ENCODE measurements around the gene NCR1.
"Not testable (repeated sequence)": the region's sequence is repeated elsewhere in the genome, so short reads cannot be mapped to it uniquely, and the experiment has no call there.

The NCR1 gene, protein sequence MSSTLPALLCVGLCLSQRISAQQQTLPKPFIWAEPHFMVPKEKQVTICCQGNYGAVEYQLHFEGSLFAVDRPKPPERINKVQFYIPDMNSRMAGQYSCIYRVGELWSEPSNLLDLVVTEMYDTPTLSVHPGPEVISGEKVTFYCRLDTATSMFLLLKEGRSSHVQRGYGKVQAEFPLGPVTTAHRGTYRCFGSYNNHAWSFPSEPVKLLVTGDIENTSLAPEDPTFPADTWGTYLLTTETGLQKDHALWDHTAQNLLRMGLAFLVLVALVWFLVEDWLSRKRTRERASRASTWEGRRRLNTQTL

DNA sequence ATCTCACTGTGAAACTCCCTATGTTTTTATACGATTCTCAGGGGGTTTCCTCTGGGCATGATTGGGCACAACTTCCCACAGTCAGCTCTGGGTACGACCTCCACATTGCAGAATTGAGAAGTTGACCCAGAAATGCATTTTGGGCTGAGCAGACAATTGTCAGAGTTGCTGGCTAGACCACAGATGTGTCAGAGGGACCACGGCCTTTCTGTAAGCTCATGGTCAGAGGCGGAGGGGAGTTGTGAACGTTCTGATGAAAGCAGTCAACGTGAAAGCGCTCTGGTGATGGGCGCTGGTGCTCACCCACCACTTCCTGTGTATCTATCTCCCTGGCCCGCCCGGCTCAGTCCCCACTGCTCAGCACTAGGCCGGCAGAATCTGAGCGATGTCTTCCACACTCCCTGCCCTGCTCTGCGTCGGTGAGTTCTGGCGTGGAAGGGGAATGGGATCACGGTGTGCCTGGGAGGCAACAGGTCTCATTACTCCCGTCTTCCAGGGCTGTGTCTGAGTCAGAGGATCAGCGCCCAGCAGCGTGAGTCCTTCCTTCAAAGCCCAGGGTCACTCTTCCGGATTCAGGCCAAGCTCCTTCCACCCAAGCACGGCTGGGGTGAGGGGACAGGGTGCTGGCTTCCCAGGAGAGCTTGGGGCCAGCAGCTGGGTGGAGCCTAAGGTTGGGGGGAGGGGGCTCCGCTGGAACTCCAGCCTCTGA, at the start of gene NCR1:
Gene NCR1 (plus strand): TSS at position 346 of the 709 bp plus-strand sequence. CDS start 40 bp downstream, at position 386.
- DNase-seq (ENCODE audit: low read depth), result no peak

DNA sequence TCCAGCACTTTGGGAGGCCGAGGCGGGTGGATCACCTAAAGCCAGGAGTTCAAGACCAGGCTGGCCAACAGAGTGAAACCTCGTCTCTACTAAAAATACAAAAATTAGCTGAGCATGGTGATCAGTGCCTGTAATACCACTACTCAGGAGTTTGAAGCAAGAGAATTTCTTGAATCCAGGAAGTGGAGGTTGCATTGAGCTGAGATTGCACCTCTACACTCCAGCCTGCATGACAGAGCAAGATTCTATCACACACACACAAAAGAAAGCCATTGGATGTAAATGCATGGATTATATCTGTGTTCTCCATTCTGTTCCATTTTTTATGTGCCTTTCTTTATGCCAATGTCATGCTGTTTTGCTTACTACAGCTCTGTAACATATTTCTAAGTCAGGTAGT, 47.5 kb upstream of the NCR1 start:
- not testable (repeated sequence) for DNase-seq (ENCODE audit: low read depth)

DNA sequence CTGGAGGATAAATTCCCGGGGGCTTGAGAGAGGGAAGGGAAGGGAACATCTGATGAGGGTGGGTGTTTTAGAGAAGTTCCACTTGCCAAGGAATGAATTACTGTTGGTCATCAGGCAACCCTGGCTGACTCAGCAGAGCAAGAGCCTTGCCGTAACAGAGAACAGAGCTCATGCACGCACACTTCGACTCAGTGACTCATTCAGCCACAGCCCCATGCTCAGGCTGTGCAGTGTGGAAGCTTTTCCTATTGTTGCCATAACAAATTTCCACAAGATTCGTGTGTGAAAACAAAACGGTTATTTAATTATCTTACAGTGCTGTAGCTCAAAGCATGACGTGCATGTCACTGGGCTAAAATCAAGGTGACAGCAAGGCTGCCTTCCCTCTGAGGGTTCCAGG, 46.5 kb upstream of the NCR1 start:
- not testable (repeated sequence) for DNase-seq (ENCODE audit: low read depth)

DNA sequence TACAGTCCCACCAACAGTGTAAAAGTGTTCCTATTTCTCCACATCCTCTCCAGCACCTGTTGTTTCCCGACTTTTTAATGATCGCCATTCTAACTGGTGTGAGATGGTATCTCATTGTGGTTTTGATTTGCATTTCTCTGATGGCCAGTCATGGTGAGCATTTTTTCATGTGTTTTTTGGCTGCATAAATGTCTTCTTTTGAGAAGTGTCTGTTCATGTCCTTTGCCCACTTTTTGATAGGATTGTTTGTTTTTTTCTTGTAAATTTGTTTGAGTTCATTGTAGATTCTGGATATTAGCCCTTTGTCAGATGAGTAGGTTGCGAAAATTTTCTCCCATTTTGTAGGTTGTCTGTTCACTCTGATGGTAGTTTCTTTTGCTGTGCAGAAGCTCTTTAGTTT, 42.5 kb upstream of the NCR1 start:
- not testable (repeated sequence) for DNase-seq (ENCODE audit: low read depth)

DNA sequence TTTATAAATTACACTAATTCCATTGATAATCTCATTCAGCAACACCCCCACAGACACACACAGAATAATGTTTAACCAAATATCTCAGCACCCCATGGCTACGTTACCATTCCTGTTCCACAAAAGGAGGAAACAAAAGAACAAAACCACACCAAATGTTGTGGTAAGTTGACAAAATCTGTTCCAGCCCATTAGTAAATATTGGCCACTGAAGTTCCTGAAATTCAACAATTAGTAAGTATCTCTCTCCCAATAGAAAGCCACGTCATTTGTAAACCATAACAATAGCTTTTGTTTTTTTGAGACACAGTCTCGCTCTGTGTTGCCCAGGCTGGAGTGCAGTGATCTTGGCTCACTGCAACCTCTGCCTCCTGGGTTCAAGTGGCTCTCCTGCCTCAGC, 34.3 kb upstream of the NCR1 start:
- DNase-seq (ENCODE audit: low read depth), result no peak

DNA sequence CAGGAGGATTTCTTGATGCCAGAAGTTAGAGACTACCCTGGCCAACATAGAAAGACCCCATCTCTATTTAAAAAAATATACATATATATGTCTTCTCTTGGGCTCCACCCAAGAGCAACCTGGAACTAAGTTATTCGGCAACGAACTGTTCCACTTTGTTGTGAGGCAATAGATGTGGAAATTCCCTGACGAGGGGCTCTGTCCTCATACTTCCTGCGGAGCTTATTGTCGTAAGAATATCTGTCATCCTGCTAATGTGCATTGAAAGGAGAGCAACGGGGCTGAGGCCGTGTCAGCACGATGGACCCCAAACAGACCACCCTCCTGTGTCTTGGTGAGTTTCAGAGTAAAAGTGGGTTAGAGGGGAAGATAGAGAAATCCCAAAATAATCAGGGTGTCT, 32.0 kb upstream of the NCR1 start, which contains the start of gene FCAR:
Gene FCAR (plus strand): TSS at position 246 of the 400 bp plus-strand sequence. CDS start 55 bp downstream, at position 301.
- DNase-seq (ENCODE audit: low read depth), result no peak

DNA sequence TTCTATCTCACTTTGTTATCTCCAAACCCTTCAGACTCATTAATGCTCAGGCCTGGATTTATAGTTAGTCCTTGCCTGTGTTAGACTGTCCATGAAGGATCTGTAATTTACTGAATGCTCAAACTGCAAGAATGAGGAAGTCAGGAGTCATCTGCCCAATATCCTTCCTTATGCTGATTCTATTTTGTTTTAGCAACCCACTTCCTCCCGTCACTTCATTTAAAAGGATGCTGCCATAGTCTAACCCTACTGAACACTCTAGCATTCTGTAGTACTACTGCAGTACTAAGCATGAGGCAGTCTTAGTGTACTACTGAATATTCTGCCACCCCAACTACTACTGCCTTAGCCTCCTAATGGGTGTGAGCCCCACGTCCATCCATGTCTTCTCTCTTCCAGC, 30.4 kb upstream of the NCR1 start:
- DNase-seq (ENCODE audit: low read depth), result no peak

DNA sequence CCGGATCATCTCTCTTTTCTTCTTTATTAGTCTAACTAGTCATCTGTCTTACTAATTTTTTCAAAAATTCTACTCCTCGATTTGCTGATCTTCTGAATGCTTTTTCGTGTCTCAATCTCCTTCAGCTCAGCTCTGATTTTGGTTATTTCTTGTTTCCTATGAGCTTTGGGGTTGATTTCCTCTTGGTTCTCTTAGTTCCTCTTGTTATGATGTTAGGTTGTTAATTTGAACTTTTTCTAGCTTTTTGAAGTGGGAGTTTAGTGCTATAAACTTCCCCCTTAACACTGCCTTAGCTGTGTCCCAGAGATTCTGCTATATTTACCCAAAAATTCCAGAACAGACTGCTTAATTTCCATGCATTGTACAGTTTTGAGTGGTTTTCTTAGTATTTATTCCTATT, 28.5 kb upstream of the NCR1 start:
- DNase-seq (ENCODE audit: low read depth), result no peak

DNA sequence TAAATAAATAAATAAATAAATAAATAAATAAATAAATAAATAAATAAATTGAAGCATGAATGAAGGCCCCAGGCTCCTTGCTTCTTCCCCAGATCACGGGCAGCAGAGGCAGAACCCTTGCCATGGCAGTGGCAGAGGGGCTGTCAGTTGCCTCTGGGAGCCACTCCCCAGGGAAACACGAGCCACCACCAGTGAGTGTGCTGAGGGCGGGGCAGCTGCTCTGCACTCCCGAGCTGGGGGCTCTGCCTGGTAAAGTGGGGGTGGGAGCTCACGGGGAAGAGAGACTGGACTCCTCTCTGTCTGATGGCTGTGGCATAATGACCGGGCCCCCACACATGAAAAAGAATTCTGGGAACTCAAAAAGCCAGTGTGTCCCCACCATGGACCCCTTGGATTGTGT, 24.1 kb upstream of the NCR1 start:
- DNase-seq (ENCODE audit: low read depth), result no peak

DNA sequence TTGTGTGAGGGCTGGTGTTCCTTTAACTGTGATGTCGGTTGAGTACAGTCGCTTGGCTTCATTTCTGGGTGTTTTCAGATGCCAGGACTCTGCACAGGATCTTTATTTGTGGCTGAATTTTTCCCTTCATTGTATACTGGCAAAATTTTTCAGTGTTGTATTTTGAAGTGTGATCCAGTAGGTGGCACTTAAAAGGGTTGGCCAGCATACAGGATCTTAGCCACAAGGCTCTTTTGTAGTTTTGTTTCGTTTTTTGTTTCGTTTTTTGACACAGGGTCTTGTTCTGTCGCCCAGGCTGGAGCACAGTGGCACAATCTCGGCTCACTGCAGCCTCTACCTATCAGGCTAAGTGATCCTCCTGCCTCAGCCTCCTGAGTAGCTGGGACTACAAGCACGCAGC, 23.2 kb upstream of the NCR1 start:
- DNase-seq (ENCODE audit: low read depth), result no peak

DNA sequence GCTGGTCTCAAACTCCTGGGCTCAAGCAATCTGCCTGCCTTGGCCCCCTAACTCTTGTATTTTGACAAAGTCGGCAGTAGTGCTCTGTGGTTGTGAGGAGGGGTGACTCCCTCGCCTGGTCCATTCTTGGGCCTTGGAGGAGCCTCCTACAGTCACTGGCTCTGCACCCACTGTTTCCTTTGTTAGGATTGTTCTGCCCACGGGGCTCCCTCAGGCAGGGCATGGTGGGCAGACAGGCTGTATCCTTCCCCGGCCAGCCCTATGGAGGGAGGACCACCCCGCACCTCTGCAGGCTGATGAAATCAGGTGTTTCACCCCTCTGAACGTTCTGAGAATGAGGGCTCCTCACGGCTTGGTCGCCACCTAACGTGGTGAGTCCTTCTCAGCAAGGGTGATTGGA, 22.7 kb upstream of the NCR1 start:
- DNase-seq (ENCODE audit: low read depth), result no peak

DNA sequence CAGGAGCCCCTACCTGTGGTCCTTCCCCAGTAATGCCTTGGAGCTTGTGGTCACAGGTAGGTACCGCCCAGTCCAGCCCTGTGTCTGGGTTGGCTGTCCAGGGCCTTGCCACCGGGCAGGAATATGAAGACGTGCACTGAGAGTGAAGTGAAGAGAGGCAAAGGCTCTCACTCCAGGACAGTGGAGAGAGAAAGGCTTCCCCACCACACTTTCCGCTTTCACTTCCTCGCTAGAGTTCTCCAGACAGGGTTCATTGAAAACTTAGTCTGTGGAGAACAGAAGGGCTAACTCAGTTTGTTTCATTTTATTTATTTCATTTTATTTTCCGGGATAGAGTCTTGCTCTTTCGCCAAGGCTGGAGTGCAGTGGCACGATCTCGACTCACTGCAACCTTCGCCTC, 17.7 kb upstream of the NCR1 start:
- no peak for DNase-seq (ENCODE audit: low read depth)

DNA sequence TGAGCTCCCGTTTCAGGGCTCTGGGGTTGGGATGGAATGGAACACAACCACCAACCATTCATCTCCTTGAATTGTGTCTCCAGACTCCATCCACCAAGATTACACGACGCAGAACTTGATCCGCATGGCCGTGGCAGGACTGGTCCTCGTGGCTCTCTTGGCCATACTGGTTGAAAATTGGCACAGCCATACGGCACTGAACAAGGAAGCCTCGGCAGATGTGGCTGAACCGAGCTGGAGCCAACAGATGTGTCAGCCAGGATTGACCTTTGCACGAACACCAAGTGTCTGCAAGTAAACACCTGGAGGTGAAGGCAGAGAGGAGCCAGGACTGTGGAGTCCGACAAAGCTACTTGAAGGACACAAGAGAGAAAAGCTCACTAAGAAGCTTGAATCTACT, 16.4 kb upstream of the NCR1 start:
- DNase-seq (ENCODE audit: low read depth), result no peak

DNA sequence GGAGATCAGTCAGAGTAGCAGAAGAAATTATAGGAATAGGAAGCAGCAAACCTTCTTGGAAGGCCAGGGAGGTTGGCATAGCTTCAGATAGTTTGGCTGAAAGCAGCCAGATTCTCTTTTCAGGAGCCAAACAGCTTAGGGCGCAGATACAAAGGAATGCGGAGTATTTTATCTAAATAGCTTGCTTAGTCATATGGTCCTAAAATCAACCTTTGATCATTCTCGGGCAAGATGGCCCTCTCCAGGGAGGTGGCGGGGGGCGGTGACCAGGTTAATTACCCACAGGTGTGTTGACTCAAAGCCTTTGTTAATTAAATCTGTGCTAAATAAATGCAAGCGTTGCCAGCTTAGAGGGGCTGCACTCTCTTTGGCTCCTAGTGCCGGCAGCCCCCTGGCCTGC, 12.5 kb upstream of the NCR1 start:
- no peak for DNase-seq (ENCODE audit: low read depth)

DNA sequence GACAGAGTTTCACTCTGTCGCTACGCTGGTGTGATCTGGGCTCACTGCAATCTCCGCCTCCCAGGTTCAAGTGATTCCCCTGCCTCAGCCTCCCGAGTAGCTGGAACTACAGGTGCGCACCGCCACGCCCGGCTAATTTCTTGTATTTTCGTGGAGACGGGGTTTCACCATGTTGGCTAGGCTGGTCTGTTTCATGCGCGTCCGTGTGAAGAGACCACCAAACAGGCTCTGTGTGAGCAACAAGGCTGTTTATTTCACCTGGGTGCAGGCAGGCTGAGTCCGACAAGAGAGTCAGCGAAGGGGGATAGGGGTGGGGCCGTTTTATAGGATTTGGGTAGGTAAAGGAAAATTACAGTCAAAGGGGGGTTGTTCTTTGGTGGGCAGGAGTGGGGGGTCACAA, 11.8 kb upstream of the NCR1 start:
- not testable (repeated sequence) for DNase-seq (ENCODE audit: low read depth)

DNA sequence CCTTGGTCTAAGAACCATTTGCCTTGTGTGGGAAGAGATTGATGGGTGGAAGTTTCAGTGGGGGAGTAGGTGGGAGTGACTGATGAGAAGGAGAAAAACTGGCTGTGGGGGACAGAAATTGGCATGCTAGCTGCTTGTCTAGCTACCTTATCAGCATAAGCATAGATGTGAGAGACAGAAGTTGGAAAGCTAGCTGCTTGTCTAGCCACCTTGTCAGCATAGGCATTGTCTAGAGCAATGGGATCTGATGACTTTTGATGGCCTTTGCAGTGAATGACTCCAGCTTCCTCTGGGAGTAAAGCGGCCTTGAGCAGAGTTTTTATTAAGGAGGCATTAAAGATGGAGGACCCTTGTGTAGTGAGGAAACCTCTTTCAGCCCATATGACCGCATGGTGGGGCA, 9.9 kb upstream of the NCR1 start:
- DNase-seq (ENCODE audit: low read depth), result no peak

DNA sequence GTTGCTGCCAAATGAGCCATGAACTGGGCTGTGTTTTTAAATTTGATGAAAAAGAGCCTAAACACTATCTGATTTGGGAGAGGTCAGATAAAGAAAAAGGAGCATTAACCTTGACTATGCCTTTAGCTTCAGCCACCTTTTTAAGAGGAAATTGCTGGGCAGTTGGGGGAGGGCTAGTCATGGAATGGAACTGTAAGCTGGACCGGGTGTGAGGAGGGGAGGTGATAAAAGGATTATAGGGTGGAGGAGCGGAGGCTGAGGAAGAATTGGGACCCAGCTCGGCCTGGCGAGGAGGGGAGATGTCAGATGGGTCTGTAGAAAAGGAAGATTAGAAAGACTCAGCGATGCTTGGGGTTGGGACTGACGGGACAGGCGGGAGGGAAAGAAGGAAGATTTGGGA, 7.3 kb upstream of the NCR1 start:
- DNase-seq (ENCODE audit: low read depth), result not testable (repeated sequence)

DNA sequence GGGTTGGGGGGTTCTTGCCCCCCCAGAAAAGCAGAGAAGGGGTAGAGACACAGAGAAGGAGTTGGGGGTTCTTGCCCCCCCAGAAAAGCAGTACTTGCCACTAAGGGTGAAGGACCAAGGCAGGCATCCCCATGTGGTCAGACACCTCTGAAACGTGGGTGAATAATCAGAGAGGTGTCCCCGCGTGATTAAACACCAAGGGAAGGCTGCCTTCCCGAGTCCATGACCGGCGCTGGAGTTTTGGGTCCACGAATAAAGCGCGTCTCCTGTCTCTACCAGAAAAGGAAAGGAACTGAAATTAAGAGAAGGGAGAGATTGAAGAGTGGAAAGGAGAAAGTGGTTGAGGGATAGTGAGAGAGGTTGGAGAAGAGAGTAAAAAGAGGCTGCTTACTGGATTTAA, 6.3 kb upstream of the NCR1 start:
- DNase-seq (ENCODE audit: low read depth), result not testable (repeated sequence)

DNA sequence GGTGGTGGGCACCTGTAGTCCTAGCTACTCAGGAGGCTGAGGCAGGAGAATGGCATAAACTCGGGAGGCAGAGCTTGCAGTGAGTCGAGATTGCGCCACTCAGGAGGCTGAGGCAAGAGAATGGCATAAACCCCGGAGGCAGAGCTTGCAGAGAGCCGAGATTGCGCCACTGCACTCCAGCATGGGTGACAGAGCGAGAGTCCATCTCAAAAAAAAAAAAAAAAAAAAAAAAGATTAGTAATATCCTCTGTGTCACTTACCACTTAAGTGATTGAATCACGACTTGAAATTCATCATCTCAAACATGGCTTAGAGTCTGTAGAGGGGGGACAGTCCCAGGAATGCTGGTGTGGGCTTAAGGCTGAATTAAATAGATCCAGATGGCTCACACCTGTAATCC, 4.8 kb upstream of the NCR1 start:
- DNase-seq (ENCODE audit: low read depth), result peak; percentile 8

DNA sequence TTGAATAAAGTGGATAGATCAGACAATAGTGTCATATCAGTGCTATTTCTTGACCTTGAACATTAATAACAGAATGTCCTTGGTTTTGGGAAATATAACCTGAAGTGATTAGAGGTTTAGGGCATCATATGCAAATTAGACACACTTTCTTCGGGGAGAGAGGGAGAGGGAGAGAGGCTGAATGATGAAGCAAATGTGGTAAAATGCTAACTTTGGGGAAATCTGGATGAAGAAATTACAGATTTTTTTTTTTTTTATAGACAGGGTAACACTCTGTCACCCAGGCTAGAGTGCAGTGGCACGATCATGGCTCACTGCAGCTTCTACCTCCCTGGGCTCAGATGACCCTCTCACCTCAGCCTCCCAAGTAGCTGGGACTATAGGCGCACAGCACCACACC, 3.9 kb upstream of the NCR1 start:
- DNase-seq (ENCODE audit: low read depth), result no peak

DNA sequence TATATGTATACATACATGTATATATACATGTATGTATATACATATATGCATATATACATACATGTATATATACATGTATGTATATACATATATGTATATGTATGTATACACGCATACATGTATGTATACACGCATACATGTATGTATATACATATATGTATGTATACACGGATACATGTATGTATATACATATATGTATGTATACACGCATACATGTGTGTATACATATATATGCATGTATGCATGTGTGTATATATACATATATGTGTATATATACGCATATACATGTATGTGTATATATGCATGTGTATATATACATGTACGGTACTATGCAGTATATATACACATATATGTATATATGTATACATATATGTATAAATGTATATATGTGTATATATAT, 2.6 kb upstream of the NCR1 start:
- DNase-seq (ENCODE audit: low read depth), result no peak

DNA sequence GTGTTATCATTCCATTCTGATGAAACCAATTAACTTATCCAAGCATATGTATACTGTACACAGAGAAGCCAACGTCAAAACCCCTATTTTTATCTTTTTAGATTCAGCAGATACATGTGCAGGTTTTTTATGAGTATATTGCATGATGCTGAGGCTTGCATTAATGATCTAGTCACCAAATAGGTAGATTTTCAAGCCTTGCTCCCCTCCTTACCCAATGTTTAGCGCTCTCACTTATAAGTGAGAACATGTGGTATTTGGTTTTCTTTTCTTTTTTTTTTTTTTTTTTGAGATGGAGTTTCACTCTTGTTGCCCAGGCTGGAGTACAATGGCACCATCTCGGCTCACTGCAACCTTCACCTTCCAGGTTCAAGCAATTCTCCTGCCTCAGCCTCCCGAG, 1.7 kb upstream of the NCR1 start:
- not testable (repeated sequence) for DNase-seq (ENCODE audit: low read depth)

DNA sequence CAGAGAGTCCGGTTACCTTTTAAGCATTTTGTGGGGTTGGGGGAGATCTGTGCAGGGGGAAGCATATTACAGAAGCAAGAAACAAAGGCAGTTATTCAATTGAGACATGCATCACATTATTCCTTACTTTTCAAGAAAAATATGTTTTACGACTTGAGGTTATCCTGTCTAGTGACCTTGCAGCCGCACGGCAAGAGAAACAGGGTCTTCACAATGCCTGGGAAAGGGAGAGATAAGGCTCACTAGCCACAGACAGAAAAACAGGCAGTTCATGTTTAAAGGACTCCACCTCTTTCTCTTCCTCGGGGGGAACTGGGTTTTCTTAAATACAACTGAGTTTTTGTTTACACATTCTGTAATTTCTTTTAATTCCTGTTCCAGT, 536 bp upstream of the NCR1 start:
- DNase-seq (ENCODE audit: low read depth), result no peak

DNA sequence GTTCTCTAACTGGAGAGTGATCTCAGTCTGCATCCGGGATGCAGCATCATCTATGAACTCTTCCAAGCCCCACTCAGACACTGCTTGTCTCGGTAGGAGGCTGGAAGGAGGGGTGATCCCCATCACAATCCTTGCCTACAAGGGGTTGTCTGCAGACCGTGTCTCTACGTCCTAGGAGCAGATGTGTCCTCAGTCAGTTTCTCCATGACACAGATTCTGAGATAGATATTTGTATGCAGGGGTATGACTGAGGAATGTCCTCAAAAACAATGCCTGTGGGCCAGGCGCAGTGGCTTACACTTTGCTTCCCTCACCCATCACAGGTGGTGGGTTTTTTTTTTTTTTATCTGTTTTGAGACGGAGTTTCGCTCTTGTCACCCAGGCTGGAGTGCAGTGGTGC, 871 bp downstream of the NCR1 start:
- DNase-seq (ENCODE audit: low read depth), result no peak

Data from ELR (cell line).